CD4-positive, alpha-beta memory T cell (primary cell): Measurements from ENCODE around the gene MPP1. TPM values are rescaled to one million over a fixed set of nuclear protein-coding genes. Genes with fewer than 3 reads are reported as not detected.
A peak's percentile ranks its signal among the peaks of the same experiment; 100 is the strongest.
"Not testable (repeated sequence)": the region's sequence is repeated elsewhere in the genome, so short reads cannot be mapped to it uniquely, and the experiment has no call there.

ENCODE experiments used
- CTCF ChIA-PET: fragments of 350-600 bp; sonication (Branson Sonifier 250); formaldehyde crosslinking; loops from one replicate; lab custom pipeline; 2021; ENCODE audit warnings: inconsistent platforms; ENCODE audit not compliant: partially characterized antibody; lab: Charles Lee
- POLR2A ChIA-PET: fragments of 350-600 bp; sonication (Branson Sonifier 250); formaldehyde crosslinking; loops from one replicate; lab custom pipeline; 2021; ENCODE audit not compliant: partially characterized antibody; lab: Charles Lee
- DNase-seq, 5 donors: peaks; one replicate each; pipeline versions ENCODE4 v3.0.0 to v3.0.0-alpha.2; 2020 to 2022; ENCODE audit warnings: mixed read lengths in 1 of 5
- H3K27ac ChIP-seq: one replicate; pipeline ENCODE4 v1.7.0; 2013; ENCODE audit warnings: low read depth, low read length
- H3K27me3 ChIP-seq: 2 replicates; pipeline ENCODE4 v1.7.0; 2013; ENCODE audit warnings: mild to moderate bottlenecking, low read length, moderate library complexity; ENCODE audit not compliant: insufficient read depth
- H3K36me3 ChIP-seq: 2 replicates; pipeline ENCODE4 v1.7.0; 2013; ENCODE audit warnings: mild to moderate bottlenecking, low read length, moderate library complexity; ENCODE audit not compliant: insufficient read depth
- H3K4me1 ChIP-seq: 2 replicates; pipeline ENCODE4 v1.7.0; 2013; ENCODE audit warnings: mild to moderate bottlenecking, low read length, moderate library complexity; ENCODE audit not compliant: insufficient read depth
- H3K4me3 ChIP-seq, 2 donors: one replicate each; pipeline ENCODE4 v1.7.0; 2013; ENCODE audit warnings: low read length in 2 of 2, mild to moderate bottlenecking in 1 of 2
- H3K9me3 ChIP-seq, 2 donors: one replicate each; pipeline ENCODE4 v1.7.0; 2013; ENCODE audit warnings: low read length in 2 of 2, control low read depth in 1 of 2; ENCODE audit not compliant: control insufficient read depth in 1 of 2
- H3K27ac Mint-ChIP-seq, 7 donors: one replicate each; pipeline ENCODE4 v1.8.0; 2020 to 2021; ENCODE audit warnings: mixed read lengths in 7 of 7, mild to moderate bottlenecking in 6 of 7, inconsistent platforms in 3 of 7, moderate library complexity in 3 of 7
- H3K27me3 Mint-ChIP-seq, 2 donors: one replicate each; pipeline ENCODE4 v1.8.0; 2020 to 2021; ENCODE audit warnings: mixed read lengths in 2 of 2
- H3K36me3 Mint-ChIP-seq, 2 donors: one replicate each; pipeline ENCODE4 v1.8.0; 2020 to 2021; ENCODE audit warnings: mixed read lengths in 2 of 2, inconsistent platforms in 1 of 2, mild to moderate bottlenecking in 1 of 2
- H3K4me1 Mint-ChIP-seq, 4 donors: one replicate each; pipeline ENCODE4 v1.8.0; 2020 to 2021; ENCODE audit warnings: mixed read lengths in 4 of 4, mild to moderate bottlenecking in 1 of 4
- H3K4me3 Mint-ChIP-seq, 8 donors: one replicate each; pipeline ENCODE4 v1.8.0; 2020 to 2021; ENCODE audit warnings: mixed read lengths in 8 of 8, mild to moderate bottlenecking in 7 of 8, moderate library complexity in 6 of 8, inconsistent platforms in 3 of 8
- H3K9me3 Mint-ChIP-seq, 8 donors: one replicate each; pipeline ENCODE4 v1.8.0; 2020 to 2021; ENCODE audit warnings: mixed read lengths in 8 of 8, mild to moderate bottlenecking in 5 of 8, inconsistent platforms in 3 of 8, moderate library complexity in 1 of 8
- intact Hi-C: fragments of 100-400 bp; cut with micrococcal nuclease; formaldehyde crosslinking; loops from one replicate; pipeline ENCODE4 v1.15.1; 2023
- polyA plus RNA-seq, 2 donors: library from polyadenylated mRNA; unstranded; fragments of 300-500 nt; fragmentation: Illumina TruSeq; gene quantifications; one replicate each; pipeline ENCODE4 v1.2.3, GENCODE V29; 2021
- total RNA-seq, 2 experiments: library from RNA; stranded (reverse); gene quantifications; one replicate each; pipeline ENCODE4 v1.2.3, GENCODE V29; 2021

MPP1 gene
- total and polyA plus RNA-seq, 4 experiments from 2014 or later, result 10.6 to 14.7 (median 11.8) TPM

- peaks cover 7 to 17% (median 15%) of the 10 kb centered on the region in 4 donors for H3K4me1 Mint-ChIP-seq
- Histone ChIP-seq H3K27me3 (no peaks in the 10 kb centered on the region), H3K36me3 (no peaks in the 10 kb centered on the region), H3K9me3 (no peaks in the 10 kb centered on the region), H3K27ac (no peak overlapping the region), H3K4me1 (peaks cover 9% of the 10 kb centered on the region), H3K4me3 (no peak overlapping the region)
- H3K36me3 Mint-ChIP-seq, result no peaks in the 10 kb centered on the region
- H3K9me3 Mint-ChIP-seq, result no peaks in the 10 kb centered on the region
- H3K4me3 Mint-ChIP-seq, result no peak overlapping the region
- no peak for DNase-seq
- no peaks in the 10 kb centered on the region for H3K27me3 Mint-ChIP-seq
- no peak overlapping the region for H3K27ac Mint-ChIP-seq
- ChIA-PET CTCF (no interaction called here), POLR2A (no interaction called here)
- intact Hi-C loops, result no loop called here
Measured at GRCh38 chrX:154829926-154830442, 24.7 kb upstream of the MPP1 start.

- no peak for DNase-seq
- H3K4me1 Mint-ChIP-seq, result peaks cover 7 to 17% (median 15%) of the 10 kb centered on the region in 4 donors
- no peaks in the 10 kb centered on the region for H3K36me3 Mint-ChIP-seq
- no peaks in the 10 kb centered on the region for H3K36me3 ChIP-seq
- intact Hi-C loops, result no loop called here
- no peaks in the 10 kb centered on the region for H3K27me3 ChIP-seq
- no peaks in the 10 kb centered on the region for H3K27me3 Mint-ChIP-seq
- H3K4me3 ChIP-seq, result no peak overlapping the region
- POLR2A ChIA-PET, result no interaction called here
- no peak overlapping the region for H3K27ac ChIP-seq
- H3K9me3 Mint-ChIP-seq, result no peaks in the 10 kb centered on the region
- H3K9me3 ChIP-seq, result no peaks in the 10 kb centered on the region
- H3K27ac Mint-ChIP-seq, result peak overlapping the region in 2 of 7 donors; percentile 25 to 69
- H3K4me3 Mint-ChIP-seq, result no peak overlapping the region
- CTCF ChIA-PET, result interaction anchor here (0.9 kb wide), 1 partner anchor 11 kb away, joined by 4 read pairs; no protein-coding TSS in a partner anchor
- H3K4me1 ChIP-seq, result peaks cover 9% of the 10 kb centered on the region
Measured at GRCh38 chrX:154829134-154829533, 23.8 kb upstream of the MPP1 start.

DNA sequence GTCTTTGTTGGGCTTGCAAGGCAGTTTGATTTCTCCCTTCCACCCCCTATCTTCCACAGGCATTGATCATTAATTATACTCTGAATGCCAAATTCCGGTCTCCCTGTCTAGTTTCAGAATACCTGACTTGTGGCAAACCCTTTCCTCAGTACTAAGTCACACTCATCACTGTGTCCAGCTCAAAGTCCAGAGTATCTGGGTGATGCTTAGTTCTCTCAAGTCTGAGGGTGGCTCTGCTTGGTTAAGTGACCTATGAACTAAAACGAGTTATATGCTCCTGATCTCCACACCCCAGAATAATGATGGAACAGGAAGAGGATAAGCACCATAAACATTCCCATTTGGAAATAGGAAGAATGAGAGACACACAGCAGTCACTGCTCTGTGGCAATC lies 22.7 kb upstream of the MPP1 start:
- Histone ChIP-seq H3K4me1 (peaks cover 9% of the 10 kb centered on the region), H3K27me3 (no peaks in the 10 kb centered on the region), H3K36me3 (no peaks in the 10 kb centered on the region), H3K4me3 (no peak overlapping the region), H3K9me3 (no peaks in the 10 kb centered on the region), H3K27ac (no peak overlapping the region)
- H3K4me1 Mint-ChIP-seq, result peaks cover 7 to 17% (median 15%) of the 10 kb centered on the region in 4 donors
- H3K4me3 Mint-ChIP-seq, result peak overlapping the region in 3 of 8 donors; percentile 27 to 62 (median 54)
- no peaks in the 10 kb centered on the region for H3K36me3 Mint-ChIP-seq
- DNase-seq, result no peak
- ChIA-PET CTCF (no interaction called here), POLR2A (no interaction called here)
- H3K27ac Mint-ChIP-seq, result peak overlapping the region in 5 of 7 donors; percentile 2 to 87 (median 82)
- no peaks in the 10 kb centered on the region for H3K27me3 Mint-ChIP-seq
- intact Hi-C loops, result no loop called here
- no peaks in the 10 kb centered on the region for H3K9me3 Mint-ChIP-seq

- Histone ChIP-seq H3K4me1 (peaks cover 9% of the 10 kb centered on the region), H3K36me3 (no peaks in the 10 kb centered on the region), H3K27ac (no peak overlapping the region), H3K27me3 (no peaks in the 10 kb centered on the region), H3K4me3 (no peak overlapping the region), H3K9me3 (no peaks in the 10 kb centered on the region)
- peak overlapping the region; percentile 82 to 91 (median 84) for H3K27ac Mint-ChIP-seq
- ChIA-PET CTCF (no interaction called here), POLR2A (no interaction called here)
- H3K9me3 Mint-ChIP-seq, result no peaks in the 10 kb centered on the region
- intact Hi-C loops, result no loop called here
- DNase-seq, result peak; percentile 6 to 52 (median 33)
- H3K4me1 Mint-ChIP-seq, result peaks cover 7 to 17% (median 15%) of the 10 kb centered on the region in 4 donors
- H3K4me3 Mint-ChIP-seq, result peak overlapping the region in 5 of 8 donors; percentile 25 to 62 (median 54)
- no peaks in the 10 kb centered on the region for H3K36me3 Mint-ChIP-seq
- H3K27me3 Mint-ChIP-seq, result no peaks in the 10 kb centered on the region
Measured at GRCh38 chrX:154827194-154828015, 22.1 kb upstream of the MPP1 start.

DNA sequence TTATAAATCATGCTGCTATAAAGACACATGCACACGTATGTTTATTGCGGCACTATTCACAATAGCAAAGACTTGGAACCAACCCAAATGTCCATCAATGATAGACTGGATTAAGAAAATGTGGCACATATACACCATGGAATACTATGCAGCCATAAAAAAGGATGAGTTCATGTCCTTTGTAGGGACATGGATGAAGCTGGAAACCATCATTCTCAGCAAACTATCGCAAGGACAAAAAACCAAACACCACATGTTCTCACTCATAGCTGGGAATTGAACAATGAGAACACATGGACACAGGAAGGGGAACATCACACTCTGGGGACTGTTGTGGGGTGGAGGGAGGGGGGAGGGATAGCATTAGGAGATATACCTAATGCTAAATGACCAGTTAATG lies 20.3 kb upstream of the MPP1 start:
- H3K36me3 ChIP-seq, H3K4me3 Mint-ChIP-seq, H3K27ac Mint-ChIP-seq, H3K4me3 ChIP-seq, H3K9me3 ChIP-seq, intact Hi-C loops, H3K27me3 ChIP-seq, H3K4me1 ChIP-seq, H3K27ac ChIP-seq, POLR2A ChIA-PET, CTCF ChIA-PET, H3K9me3 Mint-ChIP-seq, DNase-seq, H3K36me3 Mint-ChIP-seq, H3K27me3 Mint-ChIP-seq: not testable (repeated sequence)
- peaks cover 7 to 17% (median 15%) of the 10 kb centered on the region in 4 donors for H3K4me1 Mint-ChIP-seq

- CTCF ChIA-PET, result no interaction called here
- no peaks in the 10 kb centered on the region for H3K36me3 Mint-ChIP-seq
- peaks cover 7 to 17% (median 12%) of the 10 kb centered on the region in 4 donors for H3K4me1 Mint-ChIP-seq
- no peak overlapping the region for H3K4me3 ChIP-seq
- no peak overlapping the region for H3K4me3 Mint-ChIP-seq
- intact Hi-C loops, result no loop called here
- POLR2A ChIA-PET, result no interaction called here
- peaks cover 9% of the 10 kb centered on the region for H3K4me1 ChIP-seq
- no peaks in the 10 kb centered on the region for H3K9me3 ChIP-seq
- DNase-seq, result no peak
- H3K27ac Mint-ChIP-seq, result no peak overlapping the region
- H3K36me3 ChIP-seq, result no peaks in the 10 kb centered on the region
- H3K27ac ChIP-seq, result no peak overlapping the region
- no peaks in the 10 kb centered on the region for H3K27me3 Mint-ChIP-seq
- peaks cover 0 to 3% (median 0%) of the 10 kb centered on the region in 8 donors for H3K9me3 Mint-ChIP-seq
- H3K27me3 ChIP-seq, result no peaks in the 10 kb centered on the region
Measured at GRCh38 chrX:154824638-154825037, 19.4 kb upstream of the MPP1 start.

DNA sequence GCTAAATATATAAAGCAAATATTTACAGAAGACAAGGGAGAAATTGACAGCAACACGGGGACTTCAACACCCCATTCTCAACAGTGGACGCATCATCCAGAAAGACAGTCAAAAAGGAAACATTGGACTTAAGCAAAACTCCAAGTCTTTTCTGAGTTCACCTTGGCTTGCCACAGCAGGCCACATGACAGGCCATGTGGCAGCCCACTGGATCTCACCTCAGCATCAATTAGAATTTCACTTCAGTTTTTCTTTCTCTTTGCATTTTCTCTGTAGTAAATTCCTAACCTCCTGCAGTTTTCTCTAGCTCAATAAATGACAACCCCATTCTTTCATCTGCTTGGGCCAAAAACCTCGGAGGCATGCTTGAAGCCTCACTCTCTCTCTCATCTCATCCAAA lies 16.7 kb upstream of the MPP1 start:
- no peaks in the 10 kb centered on the region for H3K36me3 ChIP-seq
- ChIA-PET CTCF (no interaction called here), POLR2A (no interaction called here)
- H3K4me1 Mint-ChIP-seq, result peaks cover 0 to under 1% (median 0%) of the 10 kb centered on the region in 4 donors
- DNase-seq, result no peak
- H3K4me1 ChIP-seq, result no peaks in the 10 kb centered on the region
- no peaks in the 10 kb centered on the region for H3K36me3 Mint-ChIP-seq
- H3K27me3 ChIP-seq, result no peaks in the 10 kb centered on the region
- H3K4me3 Mint-ChIP-seq, result no peak overlapping the region
- H3K9me3 Mint-ChIP-seq, result peaks cover 0 to 3% (median 0%) of the 10 kb centered on the region in 8 donors
- H3K4me3 ChIP-seq, result no peak overlapping the region
- no peak overlapping the region for H3K27ac Mint-ChIP-seq
- H3K27me3 Mint-ChIP-seq, result no peaks in the 10 kb centered on the region
- H3K27ac ChIP-seq, result no peak overlapping the region
- intact Hi-C loops, result no loop called here
- no peaks in the 10 kb centered on the region for H3K9me3 ChIP-seq
